HepG2 (cell line): Measurements from ENCODE around the gene LTK. TPM values are rescaled to one million over a fixed set of nuclear protein-coding genes. Genes with fewer than 3 reads are reported as not detected.

Experiments
- ATAC-seq: fragments of 200-7000 bp; cut with Tn5 transposase; 3 replicates; pipeline ENCODE4 v1.9.1; 2020; ENCODE audit warnings: mild to moderate bottlenecking, moderate library complexity
- BruUV-seq: library from RNA; stranded (reverse); fragments of 400-500 nt; replicated peaks from 2 replicates; lab custom pipeline; 2021; lab: Mats Ljungman, UMichigan
- CTCF ChIA-PET: fragments of 300-600 bp; formaldehyde crosslinking; extraction: SDS; loops from one replicate; lab custom pipeline; 2021; ENCODE audit warnings: low total read pairs, inconsistent platforms, low intra/inter-chr PET ratio; lab: Yijun Ruan, JAX
- POLR2A ChIA-PET: fragments of 350-600 bp; sonication (Branson Sonifier 250); formaldehyde crosslinking; loops from one replicate; lab custom pipeline; 2020; ENCODE audit warnings: antibody characterized with exemption, inconsistent platforms; lab: Yijun Ruan, JAX
- DNase-seq: peaks from one replicate; pipeline ENCODE4 v3.0.0-alpha.2; 2015; ENCODE audit warnings: low spot score
- FAIRE-seq: peaks from 3 replicates; lab custom pipeline; 2011; peaks lifted over from hg19 to GRCh38; lab: Jason Lieb, UNC
- H2AFZ ChIP-seq: one replicate; pipeline ENCODE4 v1.6.1; 2011; ENCODE audit warnings: low read length, inconsistent platforms
- H3K27ac ChIP-seq: fragments of 300-600 bp; 3 replicates; pipeline ENCODE4 v1.8.0; 2011; ENCODE audit warnings: mixed run types, mild to moderate bottlenecking, mixed read lengths, low read length, inconsistent platforms; ENCODE audit not compliant: insufficient read depth; ENCODE audit errors: extremely low read length
- H3K27me3 ChIP-seq, 2 experiments: fragments of 200-600 bp in 1 of 2; 2 replicates in 1 of 2; 3 replicates in 1 of 2; pipeline versions ENCODE4 v1.6.0 to v1.8.0; 2011; ENCODE audit warnings: low read length in 2 of 2, mild to moderate bottlenecking in 2 of 2, moderate library complexity in 2 of 2, inconsistent platforms in 1 of 2; ENCODE audit not compliant: insufficient read depth in 2 of 2, control insufficient read depth in 1 of 2
- H3K36me3 ChIP-seq, 2 experiments: fragments of 200-600 bp in 1 of 2; replicated peaks in 1 of 2; 2 replicates in 1 of 2; 3 replicates in 1 of 2; pipeline versions ENCODE4 v1.5.1 to v1.8.0; 2011; ENCODE audit warnings: low read length in 2 of 2, inconsistent platforms in 1 of 2; ENCODE audit not compliant: insufficient read depth in 2 of 2, control insufficient read depth in 1 of 2
- H3K4me1 ChIP-seq: 2 replicates; pipeline ENCODE4 v1.5.1; 2012; ENCODE audit warnings: low read length, inconsistent platforms; ENCODE audit not compliant: insufficient read depth
- H3K4me2 ChIP-seq: 2 replicates; pipeline ENCODE4 v1.6.0; 2011; ENCODE audit warnings: low read depth, low read length, inconsistent platforms
- H3K4me3 ChIP-seq, 3 experiments: fragments of 200-600 bp in 1 of 3; sonication (generic), shearing (Covaris generic) in 1 of 3; replicated peaks in 1 of 3; 2 replicates each; pipeline ENCODE4 v1.5.1; 2011 to 2016; ENCODE audit warnings: low read length in 3 of 3, inconsistent platforms in 2 of 3, low read depth in 2 of 3, mild to moderate bottlenecking in 2 of 3, control low read depth in 1 of 3, mixed read lengths in 1 of 3; ENCODE audit not compliant: insufficient read depth in 1 of 3
- H3K79me2 ChIP-seq: one replicate; pipeline ENCODE4 v1.6.1; 2011; ENCODE audit warnings: low read length, inconsistent platforms; ENCODE audit not compliant: insufficient read depth
- H3K9ac ChIP-seq: 2 replicates; pipeline ENCODE4 v1.6.0; 2011; ENCODE audit warnings: mild to moderate bottlenecking, low read depth, low read length, inconsistent platforms; ENCODE audit not compliant: insufficient read depth
- H3K9me3 ChIP-seq: 2 replicates; pipeline ENCODE4 v1.5.1; 2012; ENCODE audit warnings: mild to moderate bottlenecking, low read length
- H4K20me1 ChIP-seq: 2 replicates; pipeline ENCODE4 v1.6.0; 2011; ENCODE audit warnings: inconsistent platforms, mild to moderate bottlenecking, low read length, moderate library complexity; ENCODE audit not compliant: insufficient read depth
- ATF1 ChIP-seq: IDR thresholded peaks from 2 replicates; pipeline ENCODE4 v1.6.1; 2016; ENCODE audit warnings: mild to moderate bottlenecking, control low read depth
- CCDC6 ChIP-seq: sonication (generic); formaldehyde crosslinking; IDR thresholded peaks from 2 replicates; pipeline ENCODE4 v1.8.1; 2022; ENCODE audit warnings: mild to moderate bottlenecking, missing genetic modification reagents, moderate library complexity
- GATAD1 ChIP-seq: IDR thresholded peaks from 2 replicates; pipeline ENCODE4 v1.6.1; 2016; ENCODE audit warnings: missing genetic modification reagents, missing compliant biosample characterization
- RAD21 ChIP-seq: fragments of 450-650 bp; formaldehyde crosslinking; IDR thresholded peaks from 2 replicates; pipeline ENCODE4 v1.5.0; 2020; ENCODE audit warnings: mild to moderate bottlenecking
- TAF1 ChIP-seq: sonication (generic); formaldehyde crosslinking; IDR thresholded peaks from 2 replicates; pipeline ENCODE4 v1.4.0; 2020; ENCODE audit warnings: missing genetic modification reagents
- ZBTB3 ChIP-seq: sonication (generic); formaldehyde crosslinking; IDR thresholded peaks from 2 replicates; pipeline ENCODE4 v1.4.0; 2020; ENCODE audit warnings: low read depth, mild to moderate bottlenecking, moderate library complexity, missing genetic modification reagents, borderline replicate concordance
- ZMYM2 ChIP-seq: sonication (generic); formaldehyde crosslinking; IDR thresholded peaks from 2 replicates; pipeline ENCODE4 v1.8.0; 2022; ENCODE audit warnings: mild to moderate bottlenecking, missing genetic modification reagents
- ZNF788 ChIP-seq: sonication (generic); formaldehyde crosslinking; IDR thresholded peaks from 2 replicates; pipeline ENCODE4 v1.5.0; 2020; ENCODE audit warnings: mild to moderate bottlenecking, missing genetic modification reagents, borderline replicate concordance
- WGBS: methylation state at CpG from one replicate; pipeline ENCODE4 v1.1.6; 2017; ENCODE audit warnings: low lambda C conversion rate; 5-methylcytosine and 5-hydroxymethylcytosine counted together
- in situ Hi-C: cut with HindIII; loops from 2 replicates; pipeline ENCODE4 v1.10.0; 2017; ENCODE audit warnings: low pct_unique_long_range_greater_than_20kb; ENCODE audit not compliant: extremely low pct_ligation_motif_present
- intact Hi-C: fragments of 100-400 bp; cut with micrococcal nuclease; formaldehyde crosslinking; loops from one replicate; pipeline ENCODE4 v1.10.0; 2022; ENCODE audit not compliant: unreplicated experiment
- polyA plus RNA-seq, 8 experiments: library from polyadenylated mRNA; depleted of rRNA in 3 of 8; stranded (reverse) in 7 of 8; unstranded in 1 of 8; fragments of >200 nt; fragmentation: Illumina TruSeq in 4 of 8; extraction: Trizol in 4 of 8; gene quantifications; 2 replicates each; pipeline versions ENCODE4 v1.2.1 to v1.2.3, GENCODE V29; 2011 to 2016; ENCODE audit warnings: low read depth in 4 of 8, missing spikeins in 1 of 8, mixed read lengths in 1 of 8; ENCODE audit not compliant: insufficient read depth in 1 of 8
- total RNA-seq, 5 experiments: library from RNA; depleted of rRNA; stranded (reverse); fragments of >200 nt; fragmentation: Illumina TruSeq; extraction: Trizol; gene quantifications; 2 replicates each; pipeline ENCODE4 v1.2.3, GENCODE V29; 2016; ENCODE audit warnings: low read depth in 1 of 5
- TF ChIP-seq, protein P1 (sequence below): sonication (generic); formaldehyde crosslinking; IDR thresholded peaks from 2 replicates; pipeline ENCODE4 v1.4.0; 2020; ENCODE audit warnings: missing genetic modification reagents
- TF ChIP-seq, protein P2 (sequence below): IDR thresholded peaks from 2 replicates; pipeline ENCODE4 v1.6.1; 2012; ENCODE audit warnings: low read length, improper control_type of control experiment
- TF ChIP-seq, protein P3 (sequence below), 2 experiments: fragments of 450-650 bp in 1 of 2; sonication (generic) in 1 of 2; formaldehyde crosslinking; IDR thresholded peaks; 2 replicates each; pipeline versions ENCODE4 v1.5.0 to v1.8.0; 2020 to 2022; ENCODE audit warnings: mild to moderate bottlenecking in 1 of 2, missing genetic modification reagents in 1 of 2

Gene LTK
- total and polyA plus RNA-seq, 2 of the 13 experiments (the other 11 are each of a cell fraction or from before 2014, with no cell fraction given): 0.01 TPM; not detected in 1

DNA sequence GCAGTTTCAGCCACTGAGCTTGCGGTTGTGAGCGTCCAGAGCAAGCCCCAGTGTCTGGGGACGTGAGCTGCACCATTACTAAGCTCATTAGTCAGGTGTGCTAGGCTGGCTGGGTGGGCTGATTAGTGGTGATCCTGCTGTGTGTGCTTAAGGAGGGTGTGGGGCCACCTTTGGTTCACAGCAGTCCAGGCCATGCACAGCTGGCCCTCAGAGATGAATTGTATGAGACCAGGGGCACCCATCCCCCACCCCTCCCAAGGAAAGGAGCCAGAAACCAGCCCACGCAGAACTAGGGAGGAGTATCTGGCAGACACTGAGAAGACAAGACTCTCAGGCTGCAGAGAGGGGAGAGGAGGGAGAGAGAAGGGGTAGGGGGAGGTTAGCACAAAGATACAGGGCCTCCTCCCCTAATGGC lies 49.2 kb upstream of the LTK start:
- in situ Hi-C loops: no loop called here
- H3K27ac ChIP-seq: no peak overlapping the region

DNA sequence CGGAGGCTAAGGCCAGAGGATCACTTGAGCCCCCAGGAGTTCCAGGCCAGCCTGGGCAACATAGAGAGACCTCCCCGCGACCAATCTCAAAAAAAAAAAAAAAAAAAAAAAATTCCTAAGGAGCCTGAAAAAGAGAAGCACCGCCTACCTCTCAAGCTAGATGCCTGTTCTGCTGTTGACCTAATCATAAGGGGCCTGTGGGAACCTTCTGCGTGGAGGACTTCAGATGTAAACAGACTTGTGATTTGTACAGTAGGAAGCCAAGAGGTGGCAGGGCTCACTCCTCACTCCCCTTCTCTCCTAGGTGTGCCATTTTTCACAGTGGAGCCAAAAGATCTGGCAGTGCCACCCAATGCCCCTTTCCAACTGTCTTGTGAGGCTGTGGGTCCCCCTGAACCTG lies 48.6 kb upstream of the LTK start:
- no peak for DNase-seq
- Histone ChIP-seq H3K27me3 (no peaks in the 10 kb centered on the region), H4K20me1 (no peaks in the 10 kb centered on the region), H3K4me1 (peaks cover 88% of the 10 kb centered on the region), H3K79me2 (no peaks in the 10 kb centered on the region), H3K4me2 (no peak overlapping the region), H3K9me3 (no peaks in the 10 kb centered on the region), H3K9ac (0 out of 2 replicates have a peak overlapping the region, but pooled peaks have one; percentile 25), H3K36me3 (0 out of 5 replicates have a peak, but pooled peaks cover 0 to 4% of the 10 kb centered on the region in 2 experiments), H2AFZ (no peak overlapping the region)
- CTCF ChIA-PET: interaction anchor here (1.8 to 1.9 kb wide), 2 partner anchors 18 to 42 kb away, joined by 3 to 10 read pairs; no protein-coding TSS in a partner anchor
- ATAC-seq: no peak
- intact Hi-C loops (loop anchor here (5.0 kb wide), 1 partner anchor 250 kb away; no protein-coding TSS in a partner anchor), in situ Hi-C loops (no loop called here)
- POLR2A ChIA-PET: interaction anchor here (0.6 to 2.1 kb wide), 9 partner anchors 10 to 98 kb away, joined by 3 to 11 read pairs (median 5); partner anchors contain the start of gene MGA
- 66% methylated on average over 5 of the region's 5 CpGs for WGBS
- no peak for FAIRE-seq
- TF ChIP-seq CCDC6 (CRISPR knock-in tag): no peak
- no peak for TF ChIP-seq ZBTB3 (CRISPR knock-in tag)
- TF ChIP-seq ZNF788 (CRISPR knock-in tag): no peak
- no peak for TF ChIP-seq TAF1 (CRISPR knock-in tag)
- TF ChIP-seq, protein P1, sequence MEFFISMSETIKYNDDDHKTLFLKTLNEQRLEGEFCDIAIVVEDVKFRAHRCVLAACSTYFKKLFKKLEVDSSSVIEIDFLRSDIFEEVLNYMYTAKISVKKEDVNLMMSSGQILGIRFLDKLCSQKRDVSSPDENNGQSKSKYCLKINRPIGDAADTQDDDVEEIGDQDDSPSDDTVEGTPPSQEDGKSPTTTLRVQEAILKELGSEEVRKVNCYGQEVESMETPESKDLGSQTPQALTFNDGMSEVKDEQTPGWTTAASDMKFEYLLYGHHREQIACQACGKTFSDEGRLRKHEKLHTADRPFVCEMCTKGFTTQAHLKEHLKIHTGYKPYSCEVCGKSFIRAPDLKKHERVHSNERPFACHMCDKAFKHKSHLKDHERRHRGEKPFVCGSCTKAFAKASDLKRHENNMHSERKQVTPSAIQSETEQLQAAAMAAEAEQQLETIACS (CRISPR knock-in tag): no peak
- TF ChIP-seq GATAD1: no peak
- TF ChIP-seq, protein P2, sequence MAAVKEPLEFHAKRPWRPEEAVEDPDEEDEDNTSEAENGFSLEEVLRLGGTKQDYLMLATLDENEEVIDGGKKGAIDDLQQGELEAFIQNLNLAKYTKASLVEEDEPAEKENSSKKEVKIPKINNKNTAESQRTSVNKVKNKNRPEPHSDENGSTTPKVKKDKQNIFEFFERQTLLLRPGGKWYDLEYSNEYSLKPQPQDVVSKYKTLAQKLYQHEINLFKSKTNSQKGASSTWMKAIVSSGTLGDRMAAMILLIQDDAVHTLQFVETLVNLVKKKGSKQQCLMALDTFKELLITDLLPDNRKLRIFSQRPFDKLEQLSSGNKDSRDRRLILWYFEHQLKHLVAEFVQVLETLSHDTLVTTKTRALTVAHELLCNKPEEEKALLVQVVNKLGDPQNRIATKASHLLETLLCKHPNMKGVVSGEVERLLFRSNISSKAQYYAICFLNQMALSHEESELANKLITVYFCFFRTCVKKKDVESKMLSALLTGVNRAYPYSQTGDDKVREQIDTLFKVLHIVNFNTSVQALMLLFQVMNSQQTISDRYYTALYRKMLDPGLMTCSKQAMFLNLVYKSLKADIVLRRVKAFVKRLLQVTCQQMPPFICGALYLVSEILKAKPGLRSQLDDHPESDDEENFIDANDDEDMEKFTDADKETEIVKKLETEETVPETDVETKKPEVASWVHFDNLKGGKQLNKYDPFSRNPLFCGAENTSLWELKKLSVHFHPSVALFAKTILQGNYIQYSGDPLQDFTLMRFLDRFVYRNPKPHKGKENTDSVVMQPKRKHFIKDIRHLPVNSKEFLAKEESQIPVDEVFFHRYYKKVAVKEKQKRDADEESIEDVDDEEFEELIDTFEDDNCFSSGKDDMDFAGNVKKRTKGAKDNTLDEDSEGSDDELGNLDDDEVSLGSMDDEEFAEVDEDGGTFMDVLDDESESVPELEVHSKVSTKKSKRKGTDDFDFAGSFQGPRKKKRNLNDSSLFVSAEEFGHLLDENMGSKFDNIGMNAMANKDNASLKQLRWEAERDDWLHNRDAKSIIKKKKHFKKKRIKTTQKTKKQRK: no peak
- no peak for TF ChIP-seq RAD21 (CRISPR knock-in tag)
- TF ChIP-seq ATF1 (CRISPR knock-in tag): no peak
- TF ChIP-seq, all 625 proteins: peak for 0
- H3K4me3 ChIP-seq: no peak overlapping the region
- no peak overlapping the region for H3K27ac ChIP-seq
- BruUV-seq: no TSS peak

More for the DNA sequence above, 49.2 kb upstream of the LTK start:
- H3K4me3 ChIP-seq: no peak overlapping the region
- WGBS: 87% methylated on average over 1 of the region's 4 CpGs
- no peaks in the 10 kb centered on the region for H3K27me3 ChIP-seq
- intact Hi-C loops: loop anchor here (5.0 kb wide), 1 partner anchor 250 kb away; no protein-coding TSS in a partner anchor
- ChIA-PET POLR2A (interaction anchor here (0.9 to 2.1 kb wide), 4 partner anchors 9 to 70 kb away, joined by 3 to 9 read pairs (median 5); no protein-coding TSS in a partner anchor), CTCF (no interaction called here)
- ATAC-seq: no peak
- DNase-seq: no peak
- TF ChIP-seq, protein P3, sequence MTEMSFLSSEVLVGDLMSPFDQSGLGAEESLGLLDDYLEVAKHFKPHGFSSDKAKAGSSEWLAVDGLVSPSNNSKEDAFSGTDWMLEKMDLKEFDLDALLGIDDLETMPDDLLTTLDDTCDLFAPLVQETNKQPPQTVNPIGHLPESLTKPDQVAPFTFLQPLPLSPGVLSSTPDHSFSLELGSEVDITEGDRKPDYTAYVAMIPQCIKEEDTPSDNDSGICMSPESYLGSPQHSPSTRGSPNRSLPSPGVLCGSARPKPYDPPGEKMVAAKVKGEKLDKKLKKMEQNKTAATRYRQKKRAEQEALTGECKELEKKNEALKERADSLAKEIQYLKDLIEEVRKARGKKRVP (CRISPR knock-in tag; IDR thresholded peaks at IDR 0.05): no peak
- no peak for TF ChIP-seq ZMYM2
- no peak overlapping the region for H2AFZ ChIP-seq
- H3K79me2 ChIP-seq: no peaks in the 10 kb centered on the region
- FAIRE-seq: no peak
- 0 out of 5 replicates have a peak, but pooled peaks cover 0 to 4% of the 10 kb centered on the region in 2 experiments for H3K36me3 ChIP-seq
- no peak overlapping the region for H3K4me2 ChIP-seq
- no TSS peak for BruUV-seq
- H3K4me1 ChIP-seq: peaks cover 90% of the 10 kb centered on the region
- H3K9me3 ChIP-seq: no peaks in the 10 kb centered on the region
- H3K9ac ChIP-seq: no peak overlapping the region
- no peaks in the 10 kb centered on the region for H4K20me1 ChIP-seq
